Effector memory CD4-positive, alpha-beta T cell (primary cell): ENCODE data around the gene RHPN2.
A peak's percentile ranks its signal among the peaks of the same experiment; 100 is the strongest.

Experiments used
- DNase-seq, 3 donors: peaks; one replicate each; pipeline ENCODE4 v3.0.0-alpha.2; 2020
- H3K27ac ChIP-seq: 2 replicates; pipeline ENCODE4 v1.7.0; 2013; ENCODE audit warnings: mild to moderate bottlenecking, low read length, moderate library complexity; ENCODE audit not compliant: insufficient read depth, poor library complexity, severe bottlenecking
- H3K27me3 ChIP-seq: replicated peaks from 2 replicates; pipeline ENCODE4 v1.7.0; 2013; ENCODE audit warnings: mild to moderate bottlenecking, low read length; ENCODE audit not compliant: insufficient read depth, control insufficient read depth, poor library complexity, severe bottlenecking
- H3K36me3 ChIP-seq: 2 replicates; pipeline ENCODE4 v1.7.0; 2013; ENCODE audit warnings: mild to moderate bottlenecking, low read length, moderate library complexity; ENCODE audit not compliant: control insufficient read depth, insufficient read depth
- H3K4me1 ChIP-seq: 2 replicates; pipeline ENCODE4 v1.7.0; 2013; ENCODE audit warnings: low read length, mild to moderate bottlenecking; ENCODE audit not compliant: control insufficient read depth, insufficient read depth, poor library complexity, severe bottlenecking
- H3K4me3 ChIP-seq: 2 replicates; pipeline ENCODE4 v1.7.0; 2013; ENCODE audit warnings: low read length, low read depth, mild to moderate bottlenecking; ENCODE audit not compliant: insufficient read depth, poor library complexity, severe bottlenecking
- H3K9me3 ChIP-seq: 2 replicates; pipeline ENCODE4 v1.7.0; 2013; ENCODE audit warnings: mild to moderate bottlenecking, low read length, moderate library complexity; ENCODE audit not compliant: control insufficient read depth

Gene RHPN2

GRCh38 chr19:33094436-33095067 lies 29.9 kb upstream of the RHPN2 start:
- no peak for DNase-seq
- Histone ChIP-seq H3K9me3 (no peaks in the 10 kb centered on the region), H3K4me3 (no peak overlapping the region), H3K27me3 (no peaks in the 10 kb centered on the region), H3K4me1 (no peaks in the 10 kb centered on the region), H3K36me3 (peaks cover 76% of the 10 kb centered on the region), H3K27ac (no peak overlapping the region)

GRCh38 chr19:33093420-33094210 lies 28.9 kb upstream of the RHPN2 start:
- H3K4me3 ChIP-seq, result no peak overlapping the region
- no peaks in the 10 kb centered on the region for H3K27me3 ChIP-seq
- no peak for DNase-seq
- peaks cover 82% of the 10 kb centered on the region for H3K36me3 ChIP-seq
- H3K9me3 ChIP-seq, result no peaks in the 10 kb centered on the region
- H3K4me1 ChIP-seq, result no peaks in the 10 kb centered on the region
- no peak overlapping the region for H3K27ac ChIP-seq

GRCh38 chr19:33090179-33090578 lies 25.5 kb upstream of the RHPN2 start:
- peaks cover 54% of the 10 kb centered on the region for H3K36me3 ChIP-seq
- no peak overlapping the region for H3K4me3 ChIP-seq
- no peaks in the 10 kb centered on the region for H3K9me3 ChIP-seq
- DNase-seq, result no peak
- no peaks in the 10 kb centered on the region for H3K27me3 ChIP-seq
- H3K4me1 ChIP-seq, result no peaks in the 10 kb centered on the region
- H3K27ac ChIP-seq, result no peak overlapping the region

- Histone ChIP-seq H3K36me3 (peaks cover 43% of the 10 kb centered on the region), H3K4me1 (no peaks in the 10 kb centered on the region)
- DNase-seq, result no peak
Observed at GRCh38 chr19:33089010-33089409, 24.3 kb upstream of the RHPN2 start.

GRCh38 chr19:33086955-33087354 lies 22.3 kb upstream of the RHPN2 start:
- no peak for DNase-seq
- no peaks in the 10 kb centered on the region for H3K27me3 ChIP-seq
- peaks cover 23% of the 10 kb centered on the region for H3K36me3 ChIP-seq
- no peak overlapping the region for H3K4me3 ChIP-seq
- H3K27ac ChIP-seq, result no peak overlapping the region
- no peaks in the 10 kb centered on the region for H3K9me3 ChIP-seq
- H3K4me1 ChIP-seq, result peaks cover 5% of the 10 kb centered on the region

More at GRCh38 chr19:33089010-33089409, 24.3 kb upstream of the RHPN2 start:
- Histone ChIP-seq H3K27me3 (no peaks in the 10 kb centered on the region), H3K4me3 (no peak overlapping the region), H3K27ac (no peak overlapping the region), H3K9me3 (no peaks in the 10 kb centered on the region)

DNA sequence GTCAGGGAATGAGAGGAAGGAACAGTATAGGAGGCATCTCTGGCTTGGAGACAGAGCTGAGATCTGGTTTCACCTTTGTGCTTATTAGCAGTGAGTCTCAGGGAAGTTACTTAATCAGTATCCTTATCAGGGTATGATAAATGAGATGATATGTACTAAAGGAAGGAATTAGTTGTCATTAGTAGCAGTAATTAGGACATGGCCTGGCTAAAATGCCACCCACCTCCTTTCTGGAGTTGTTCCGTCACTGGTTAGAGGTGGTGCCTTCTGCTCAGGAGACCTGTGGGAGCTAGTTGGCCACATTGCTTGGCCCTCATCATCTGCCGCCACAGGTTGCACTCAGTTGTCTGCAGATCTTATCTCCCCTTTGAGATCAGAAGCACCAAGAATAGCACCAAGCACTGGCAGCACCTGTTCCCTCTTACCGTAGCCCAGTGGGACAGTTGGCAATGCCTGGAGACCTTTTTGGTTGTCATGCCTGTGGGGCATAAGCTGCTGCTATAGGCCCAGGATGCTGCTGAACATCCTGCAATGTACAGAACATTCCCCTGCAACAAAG lies 21.0 kb upstream of the RHPN2 start:
- H3K4me1 ChIP-seq, result peaks cover 13% of the 10 kb centered on the region
- H3K4me3 ChIP-seq, result no peak overlapping the region
- DNase-seq, result no peak
- no peaks in the 10 kb centered on the region for H3K9me3 ChIP-seq
- H3K27me3 ChIP-seq, result no peaks in the 10 kb centered on the region
- peaks cover 17% of the 10 kb centered on the region for H3K36me3 ChIP-seq
- H3K27ac ChIP-seq, result no peak overlapping the region

DNA sequence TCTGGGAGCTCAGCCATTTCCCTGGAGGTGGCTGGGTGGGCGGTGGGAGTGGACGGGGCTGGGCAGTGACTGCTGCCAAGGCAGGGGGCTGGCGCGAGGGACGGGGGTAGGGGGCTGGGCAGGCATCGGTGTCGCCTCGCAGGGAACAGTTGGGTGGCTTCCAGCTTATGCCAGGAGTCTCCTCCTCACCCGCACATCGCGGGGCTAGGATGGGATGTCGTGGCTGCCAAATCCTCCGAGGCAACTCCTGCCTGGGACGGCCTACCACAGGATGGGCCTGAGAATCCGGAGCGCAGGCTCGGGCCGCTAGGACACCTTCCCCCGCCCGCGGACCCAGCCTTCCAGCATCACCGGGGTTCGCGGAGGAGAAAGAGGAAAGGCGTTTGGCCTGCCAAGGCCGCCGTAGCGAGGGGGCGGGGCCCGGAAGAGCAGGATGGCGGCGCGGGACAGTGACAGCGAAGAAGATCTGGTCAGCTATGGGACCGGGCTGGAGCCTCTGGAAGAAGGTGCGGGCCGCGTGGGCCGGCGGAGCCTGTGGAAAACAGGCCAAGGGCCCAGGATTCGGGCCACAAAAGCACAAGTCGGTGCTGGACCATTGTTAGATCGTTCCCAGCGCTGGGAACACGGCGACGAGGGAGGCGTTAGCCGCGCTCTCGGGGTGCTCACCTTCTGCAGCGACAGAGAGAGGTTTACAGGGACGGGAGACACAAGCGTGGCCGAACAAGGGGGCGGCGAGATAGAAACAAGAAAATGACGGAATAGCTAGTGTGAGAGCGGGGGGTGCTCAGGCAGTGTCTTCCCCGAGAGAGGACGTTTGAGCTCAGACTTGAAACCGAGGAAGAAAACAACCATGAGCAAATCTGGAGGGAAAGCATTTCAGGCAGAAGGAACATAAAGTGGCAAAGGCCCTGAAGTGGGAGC lies 16.3 kb upstream of the RHPN2 start, which contains the start of gene GPATCH1:
GPATCH1 (plus strand) TSS at position 421 of the 921 bp plus-strand sequence; CDS start at position 434, 13 bp downstream.
- peak within 1 kb of the TSS; percentile 75 for H3K27ac ChIP-seq
- H3K36me3 ChIP-seq, result no peaks in the 10 kb centered on the region
- no peaks in the 10 kb centered on the region for H3K9me3 ChIP-seq
- DNase-seq, result peak; percentile 66 to 74 (median 71)
- peak within 1 kb of the TSS; percentile 92 for H3K4me3 ChIP-seq
- peaks cover 17% of the 10 kb centered on the region for H3K4me1 ChIP-seq
- no peaks in the 10 kb centered on the region for H3K27me3 ChIP-seq

- Histone ChIP-seq H3K4me3 (no peak overlapping the region), H3K27me3 (no peaks in the 10 kb centered on the region), H3K4me1 (peaks cover 2% of the 10 kb centered on the region), H3K27ac (no peak overlapping the region), H3K9me3 (no peaks in the 10 kb centered on the region), H3K36me3 (no peaks in the 10 kb centered on the region)
- no peak for DNase-seq
Observed at GRCh38 chr19:33075519-33075918, 10.8 kb upstream of the RHPN2 start.

- H3K4me1 ChIP-seq, result no peaks in the 10 kb centered on the region
- no peaks in the 10 kb centered on the region for H3K9me3 ChIP-seq
- no peak overlapping the region for H3K27ac ChIP-seq
- no peak overlapping the region for H3K4me3 ChIP-seq
- no peaks in the 10 kb centered on the region for H3K36me3 ChIP-seq
- no peak for DNase-seq
- H3K27me3 ChIP-seq, result no peaks in the 10 kb centered on the region
Observed at GRCh38 chr19:33071887-33072286, 7.2 kb upstream of the RHPN2 start.
